ENCODE measurements around the gene CCT6A.
"Not testable (repeated sequence)": the region's sequence is repeated elsewhere in the genome, so short reads cannot be mapped to it uniquely, and the experiment has no call there.

CCT6A gene

GRCh38 chr7:56051339-56052191, at the start of gene CCT6A, which contains the start of gene PSPH:
TSS of gene CCT6A (plus strand) at chr7:56051765. CDS start at chr7:56051849, 84 bp downstream.
TSS of gene PSPH (minus strand) at chr7:56051444. CDS start at chr7:56021212, 30,232 bp downstream.
- DNase-seq: peak; percentile 93

- DNase-seq: no peak
Measured at GRCh38 chr7:56003749-56004148, 47.8 kb upstream of the CCT6A start.

- DNase-seq: no peak
Measured at GRCh38 chr7:56007167-56007652, 44.4 kb upstream of the CCT6A start.

GRCh38 chr7:56007891-56008290, 43.7 kb upstream of the CCT6A start:
- DNase-seq: no peak

- DNase-seq: peak; percentile 84
Measured at GRCh38 chr7:56009695-56010094, 41.9 kb upstream of the CCT6A start.

GRCh38 chr7:56017015-56017414, 34.5 kb upstream of the CCT6A start:
- DNase-seq: not testable (repeated sequence)

GRCh38 chr7:56019501-56019900, 32.1 kb upstream of the CCT6A start:
- DNase-seq: no peak

GRCh38 chr7:56023500-56023899, 28.1 kb upstream of the CCT6A start:
- DNase-seq: no peak

- DNase-seq: peak; percentile 85
Measured at GRCh38 chr7:56026538-56026937, 25.0 kb upstream of the CCT6A start.

GRCh38 chr7:56028942-56029630, 22.5 kb upstream of the CCT6A start:
- no peak for DNase-seq

GRCh38 chr7:56030340-56030739, 21.2 kb upstream of the CCT6A start:
- DNase-seq: no peak

- DNase-seq: not testable (repeated sequence)
Measured at GRCh38 chr7:56031556-56031955, 20.0 kb upstream of the CCT6A start.

GRCh38 chr7:56032578-56032977, 19.0 kb upstream of the CCT6A start:
- not testable (repeated sequence) for DNase-seq

- peak; percentile 87 for DNase-seq
Measured at GRCh38 chr7:56033671-56034432, 17.7 kb upstream of the CCT6A start.

- no peak for DNase-seq
Measured at GRCh38 chr7:56040730-56041129, 10.8 kb upstream of the CCT6A start.

GRCh38 chr7:56045758-56046157, 5.8 kb upstream of the CCT6A start:
- not testable (repeated sequence) for DNase-seq

- DNase-seq: no peak
Measured at GRCh38 chr7:56046721-56047445, 4.7 kb upstream of the CCT6A start.

- not testable (repeated sequence) for DNase-seq
Measured at GRCh38 chr7:56047446-56048116, 4.0 kb upstream of the CCT6A start.

GRCh38 chr7:56048245-56048644, 3.3 kb upstream of the CCT6A start:
- no peak for DNase-seq

- DNase-seq: peak; percentile 36
Measured at GRCh38 chr7:56048763-56049162, 2.8 kb upstream of the CCT6A start.

- DNase-seq: no peak
Measured at GRCh38 chr7:56051053-56051338, 569 bp upstream of the CCT6A start.

- DNase-seq: no peak
Measured at GRCh38 chr7:56053379-56053778, 1.8 kb downstream of the CCT6A start.

Measured in DMS79 treated with DMSO at 0.1 percent for 48 hours (cell line).